ENCODE results near the gene CALN1. TPM values are rescaled to one million over a fixed set of nuclear protein-coding genes. Genes with fewer than 3 reads are reported as not detected.

Gene CALN1
- total and polyA plus RNA-seq, 2 of the 8 experiments (the other 6 are each of a cell fraction or from before 2014, with no cell fraction given): 6.4 to 15.2 TPM

DNA sequence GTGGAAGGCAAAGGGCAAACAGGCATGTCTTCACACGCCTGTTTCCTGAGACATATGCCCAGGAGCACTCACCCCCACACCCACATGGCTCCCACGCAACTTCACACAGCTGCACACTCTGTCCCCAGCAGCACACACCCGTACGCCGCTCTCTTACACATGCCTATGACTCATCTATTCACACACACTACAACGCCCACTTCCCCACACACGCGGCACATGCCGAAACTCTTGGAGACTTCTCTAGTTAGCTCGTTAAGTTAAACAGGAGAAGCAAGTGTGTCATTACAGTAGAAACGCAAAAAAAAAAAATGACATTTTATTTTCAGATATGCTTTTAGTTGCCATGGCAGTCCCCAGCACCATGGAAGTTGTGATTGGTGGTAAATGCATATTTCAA, 6.7 kb downstream of the CALN1 start:
- Histone ChIP-seq H4K8ac (ENCODE audit: extremely low read depth, insufficient read depth, low read length) (no peak overlapping the region), H2BK120ac (replicated peaks; ENCODE audit: low read depth, low read length) (no peak overlapping the region), H4K5ac (ENCODE audit: insufficient read length, low read depth, low read length) (no peak overlapping the region), H4K91ac (replicated peaks; ENCODE audit: insufficient read length, low read length) (no peak overlapping the region), H2BK5ac (ENCODE audit: low read depth, low read length) (peak overlapping the region; percentile 35; the same call in 1 of the 2 replicates), H3K23ac (ENCODE audit: insufficient read length) (no peak overlapping the region), H2AK5ac (ENCODE audit: low read depth, low read length) (peak overlapping the region; percentile 75), H3K4me2 (ENCODE audit: insufficient read depth in 1 of 2, low read depth in 2 of 2, low read length in 2 of 2) (no peak overlapping the region), H3K4me1 (replicated peaks in 1 of 4; ENCODE audit: control insufficient read depth in 3 of 4, insufficient read depth in 4 of 4, low read length in 3 of 4) (no peaks in the 10 kb centered on the region), H3K36me3 (ENCODE audit: control insufficient read depth in 2 of 4, insufficient read depth in 4 of 4, low read length in 3 of 4) (no peaks in the 10 kb centered on the region), H3K23me2 (ENCODE audit: low read depth, low read length) (no peaks in the 10 kb centered on the region), H3K4me3 (ENCODE audit: extremely low read depth in 1 of 4, insufficient read depth in 2 of 4, low read depth in 3 of 4, low read length in 4 of 4) (no peak overlapping the region), H3K14ac (ENCODE audit: insufficient read length) (no peak overlapping the region), H2BK12ac (ENCODE audit: low read depth, low read length) (peak overlapping the region; percentile 94; the same call in 1 of the 2 replicates), H3K79me1 (ENCODE audit: low read depth, low read length) (no peaks in the 10 kb centered on the region), H3K79me2 (ENCODE audit: control insufficient read depth in 1 of 2, insufficient read depth in 2 of 2, low read length in 2 of 2) (no peaks in the 10 kb centered on the region), H2BK15ac (ENCODE audit: low read length) (peak overlapping the region; percentile 4; the same call in 1 of the 2 replicates), H2BK20ac (ENCODE audit: low read length) (0 out of 2 replicates have a peak overlapping the region, but pooled peaks have one; percentile 18), H3K56ac (replicated peaks; ENCODE audit: insufficient read length, low read depth, low read length) (no peak overlapping the region), H3K18ac (ENCODE audit: extremely low read depth, low read length) (no peak overlapping the region; the same call in 1 of the 2 replicates), H3K27me3 (replicated peaks in 1 of 4; ENCODE audit: control insufficient read depth in 3 of 4, extremely low read depth in 1 of 4, insufficient read depth in 3 of 4, low read length in 3 of 4) (no peaks in the 10 kb centered on the region), H3K27ac (ENCODE audit: low read depth, low read length) (no peak overlapping the region), H3K9me3 (ENCODE audit: insufficient read depth in 2 of 2, low read depth in 1 of 2, low read length in 1 of 2) (no peaks in the 10 kb centered on the region), H4K20me1 (replicated peaks in 1 of 2; ENCODE audit: control insufficient read depth in 1 of 2, insufficient read depth in 2 of 2, low read length in 2 of 2) (no peaks in the 10 kb centered on the region), H2AFZ (ENCODE audit: low read length) (no peak overlapping the region), H3K9ac (replicated peaks in 1 of 4; ENCODE audit: extremely low read depth in 1 of 4, low read depth in 3 of 4, low read length in 3 of 4) (no peak overlapping the region), H3K4ac (replicated peaks; ENCODE audit: insufficient read length, low read depth, low read length) (no peak overlapping the region)
- DNase-seq (ENCODE audit: low read depth in 1 of 2, low spot score in 2 of 2) (no peak), FAIRE-seq (no peak)
- ChIA-PET CTCF (ENCODE audit: partially characterized antibody) (interaction anchor here (0.6 to 1.9 kb wide), 6 partner anchors 9 to 659 kb away, joined by 3 to 6 read pairs (median 4); no protein-coding TSS in a partner anchor), POLR2A (ENCODE audit: partially characterized antibody) (interaction anchor here (0.7 to 0.8 kb wide), 2 partner anchors 33 to 92 kb away, joined by 3 read pairs; no protein-coding TSS in a partner anchor)
- TF ChIP-seq, protein P1, sequence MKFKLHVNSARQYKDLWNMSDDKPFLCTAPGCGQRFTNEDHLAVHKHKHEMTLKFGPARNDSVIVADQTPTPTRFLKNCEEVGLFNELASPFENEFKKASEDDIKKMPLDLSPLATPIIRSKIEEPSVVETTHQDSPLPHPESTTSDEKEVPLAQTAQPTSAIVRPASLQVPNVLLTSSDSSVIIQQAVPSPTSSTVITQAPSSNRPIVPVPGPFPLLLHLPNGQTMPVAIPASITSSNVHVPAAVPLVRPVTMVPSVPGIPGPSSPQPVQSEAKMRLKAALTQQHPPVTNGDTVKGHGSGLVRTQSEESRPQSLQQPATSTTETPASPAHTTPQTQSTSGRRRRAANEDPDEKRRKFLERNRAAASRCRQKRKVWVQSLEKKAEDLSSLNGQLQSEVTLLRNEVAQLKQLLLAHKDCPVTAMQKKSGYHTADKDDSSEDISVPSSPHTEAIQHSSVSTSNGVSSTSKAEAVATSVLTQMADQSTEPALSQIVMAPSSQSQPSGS (IDR thresholded peaks at IDR 0.05; ENCODE audit: low read length): no peak
- TF ChIP-seq TAF7 (optimal IDR thresholded peaks at IDR 0.05; ENCODE audit: borderline replicate concordance, low read depth, low read length): no peak
- no peak for TF ChIP-seq KDM5A (IDR thresholded peaks at IDR 0.05; ENCODE audit: low read length)
- no peak for TF ChIP-seq FOSL1 (IDR thresholded peaks at IDR 0.05; ENCODE audit: insufficient read depth, low read depth, low read length)
- no peak for TF ChIP-seq JUN (IDR thresholded peaks at IDR 0.05; ENCODE audit: low read depth, low read length)
- TF ChIP-seq RXRA (IDR thresholded peaks at IDR 0.05; ENCODE audit: insufficient read depth, low read depth, low read length): no peak
- 88% methylated on average over 11 of the region's 11 CpGs; no CpG with 5 or more reads in 1 of the 2 experiments for WGBS, 2 experiments (ENCODE audit: extremely low coverage in 1 of 2, insufficient coverage in 1 of 2, insufficient read length in 1 of 2, insufficient replicate concordance in 2 of 2, low coverage in 1 of 2, low lambda C conversion rate in 2 of 2, missing lambda C conversion rate in 1 of 2)

All from H1 (cell line).